NB4 (cell line): ENCODE data around the gene MICAL2.

Experiments
- CTCF ChIP-seq: IDR thresholded peaks from one replicate; pipeline ENCODE4 v1.5.1; 2012; ENCODE audit warnings: low read depth, low read length
- POLR2A ChIP-seq: IDR thresholded peaks from 2 replicates; pipeline ENCODE4 v1.6.1; 2011; ENCODE audit warnings: mild to moderate bottlenecking; ENCODE audit not compliant: insufficient read length; ENCODE audit errors: extremely low read depth
- TF ChIP-seq, protein P1 (sequence below): IDR thresholded peaks from 2 replicates; pipeline ENCODE4 v1.6.1; 2011; ENCODE audit warnings: low read depth, low read length

GRCh38 chr11:12189543-12190235 is 79.3 kb downstream of the MICAL2 start:
- TF ChIP-seq, protein P1, sequence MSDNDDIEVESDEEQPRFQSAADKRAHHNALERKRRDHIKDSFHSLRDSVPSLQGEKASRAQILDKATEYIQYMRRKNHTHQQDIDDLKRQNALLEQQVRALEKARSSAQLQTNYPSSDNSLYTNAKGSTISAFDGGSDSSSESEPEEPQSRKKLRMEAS, result no peak
- TF ChIP-seq CTCF, result no peak
- TF ChIP-seq POLR2A, result no peak
